ENCODE results near the gene MRPL52.
A peak's percentile ranks its signal among the peaks of the same experiment; 100 is the strongest.
"Not testable (repeated sequence)": the region's sequence is repeated elsewhere in the genome, so short reads cannot be mapped to it uniquely, and the experiment has no call there.

The MRPL52 gene

DNA sequence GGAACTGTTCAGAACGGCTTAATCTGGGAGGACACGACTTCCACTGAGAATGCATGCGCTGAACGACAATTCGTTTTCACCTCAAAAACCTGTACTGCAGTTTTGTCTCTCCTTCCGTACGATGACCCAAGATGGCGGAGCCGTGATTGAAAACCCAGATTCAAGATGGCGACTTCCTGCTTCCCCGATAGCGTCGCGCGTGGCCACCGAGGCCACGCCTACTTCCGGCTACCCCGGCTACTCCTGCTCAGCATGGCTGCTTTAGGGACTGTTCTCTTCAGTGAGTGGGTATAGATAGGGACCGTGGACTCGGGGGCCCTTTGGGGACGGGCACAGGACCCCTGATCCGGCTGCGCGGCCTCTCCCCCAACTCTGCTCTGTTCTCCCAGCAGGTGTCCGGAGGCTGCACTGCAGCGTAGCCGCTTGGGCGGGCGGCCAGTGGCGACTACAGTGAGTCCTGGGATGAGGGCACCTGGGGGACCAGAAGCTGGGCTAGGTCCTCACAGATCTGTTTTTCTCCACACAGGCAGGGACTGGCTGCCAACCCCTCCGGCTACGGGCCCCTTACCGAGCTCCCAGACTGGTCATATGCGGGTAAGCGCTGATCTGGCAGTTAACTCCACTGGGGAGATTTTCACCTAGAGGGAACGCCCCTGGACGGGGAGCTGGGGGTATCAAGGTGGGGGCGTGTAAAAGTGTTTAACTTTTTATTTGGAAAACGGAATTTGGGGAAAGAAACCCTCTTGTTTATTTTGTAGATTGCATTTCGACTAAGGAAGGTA lies at the start of gene MRPL52:
TSS of gene MRPL52 (plus strand) at position 227 of the 782 bp plus-strand sequence. CDS start at position 253, 26 bp downstream.
- peak; percentile 77 to 83 for DNase-seq (ENCODE audit: low read depth in 2 of 2)

DNA sequence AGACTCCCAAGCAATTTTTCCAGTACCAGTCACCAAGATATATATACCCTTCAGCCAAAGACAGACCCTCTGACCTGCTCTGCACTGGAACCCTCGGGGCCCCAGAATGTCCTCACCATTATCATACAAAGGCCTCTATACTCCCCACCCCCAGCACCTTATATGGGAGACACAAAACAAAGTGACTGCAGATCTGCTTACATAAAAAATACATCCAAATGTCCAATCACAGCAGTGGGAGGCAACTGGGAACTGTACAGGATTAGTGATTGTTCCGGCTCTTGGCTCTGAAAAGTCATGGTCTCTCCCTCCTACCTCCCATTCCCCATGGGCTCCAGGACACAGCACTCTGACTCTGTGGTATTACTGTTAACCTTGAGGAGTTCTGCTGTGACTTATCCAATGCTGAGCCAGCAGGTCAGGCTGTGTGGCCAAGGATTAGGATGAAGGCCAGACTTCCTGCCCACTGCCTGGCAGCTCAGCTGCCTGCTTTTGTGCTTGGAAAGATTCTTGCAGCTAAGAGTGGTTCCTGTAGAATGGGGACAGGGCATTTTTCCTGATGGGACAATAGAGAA lies 49.5 kb upstream of the MRPL52 start:
- DNase-seq (ENCODE audit: low read depth in 2 of 2): no peak

DNA sequence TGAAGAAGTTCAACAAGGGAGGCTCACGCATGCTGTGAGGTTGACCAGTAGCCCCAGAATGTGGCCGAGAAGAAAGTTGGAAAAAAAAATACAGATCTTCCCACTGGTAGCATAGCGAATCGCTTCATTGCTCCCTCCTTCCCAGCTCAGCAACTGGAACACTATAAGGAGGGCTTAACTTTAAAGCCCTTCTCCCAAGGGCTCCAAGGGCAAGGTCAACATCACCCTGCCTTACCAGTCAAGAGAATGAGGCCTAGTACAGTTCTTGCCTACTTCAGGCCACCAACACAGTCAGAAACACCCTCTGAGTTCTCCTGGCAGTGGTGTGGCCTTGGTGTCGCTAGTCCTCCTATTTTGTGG lies 48.8 kb upstream of the MRPL52 start:
- no peak for DNase-seq (ENCODE audit: low read depth in 2 of 2)

DNA sequence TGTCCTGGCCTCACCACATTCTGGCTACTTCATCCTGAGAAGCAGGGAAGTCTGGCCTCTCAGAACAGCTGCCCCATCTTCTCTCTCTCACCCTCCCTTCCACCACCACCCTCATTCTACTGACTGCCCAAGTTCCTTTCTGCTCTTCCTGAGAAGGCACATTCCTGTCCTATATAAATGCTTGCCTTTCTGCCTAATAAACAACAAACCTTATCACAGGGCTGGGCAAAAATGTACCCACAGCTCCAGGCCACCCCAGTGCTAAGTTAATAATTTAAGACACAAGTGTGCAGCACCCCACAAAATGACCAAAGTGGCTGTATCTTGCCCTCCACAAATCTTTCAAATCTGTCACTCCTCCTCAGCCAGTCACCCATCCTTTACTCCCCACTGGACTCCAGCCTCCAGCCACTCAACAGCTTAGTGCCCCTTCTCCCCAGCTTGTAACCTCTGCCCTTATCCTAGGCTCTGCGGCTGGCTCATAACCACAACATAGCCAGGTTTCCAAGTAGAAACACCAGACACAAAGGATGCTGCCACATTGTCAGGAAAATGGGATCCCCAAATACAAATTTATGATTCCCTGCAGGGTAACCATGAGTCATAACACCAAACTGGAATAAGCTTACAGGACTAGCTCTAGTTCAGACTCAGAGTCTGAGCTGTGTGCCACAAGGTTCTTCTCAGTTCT lies 48.2 kb upstream of the MRPL52 start:
- DNase-seq (ENCODE audit: low read depth in 2 of 2): no peak

DNA sequence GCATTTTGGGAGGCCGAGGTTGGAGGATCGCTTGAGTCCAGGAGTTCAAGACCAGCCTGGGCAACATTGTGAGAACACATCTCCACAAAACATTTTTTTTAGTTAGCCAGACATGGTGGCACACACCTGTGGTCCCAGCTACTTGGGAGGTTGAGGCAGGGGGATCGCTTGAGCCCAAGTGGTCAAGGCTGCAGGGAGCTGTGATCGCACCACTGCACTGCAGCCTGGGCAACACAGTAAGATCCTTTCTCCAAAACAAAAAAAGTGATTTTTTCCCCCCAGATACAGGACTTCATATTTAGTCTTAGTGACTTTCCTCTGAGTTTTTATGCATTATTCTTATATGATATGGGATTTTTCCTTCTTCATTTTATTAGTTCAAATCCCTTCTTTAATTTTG lies 43.0 kb upstream of the MRPL52 start:
- DNase-seq (ENCODE audit: low read depth in 2 of 2): no peak

DNA sequence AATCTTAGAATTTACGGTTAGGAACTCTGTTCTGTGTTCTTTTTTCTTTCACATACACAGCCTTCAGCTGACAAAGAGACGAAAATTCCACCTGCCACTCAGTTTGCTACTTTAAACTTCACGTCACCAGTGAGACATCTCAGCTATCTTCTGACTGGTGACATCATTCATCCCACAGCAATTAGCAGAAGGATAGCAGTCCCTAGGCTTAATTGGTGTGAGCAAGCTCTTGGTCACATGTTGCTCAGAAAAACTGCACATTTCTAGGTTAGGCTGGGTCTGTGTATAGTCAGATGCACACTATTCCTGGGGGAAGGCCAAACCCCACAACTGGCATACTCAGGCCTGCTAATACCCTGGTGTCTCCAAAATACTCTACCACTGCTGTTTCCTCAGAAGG lies 38.4 kb upstream of the MRPL52 start:
- DNase-seq (ENCODE audit: low read depth in 2 of 2): no peak

DNA sequence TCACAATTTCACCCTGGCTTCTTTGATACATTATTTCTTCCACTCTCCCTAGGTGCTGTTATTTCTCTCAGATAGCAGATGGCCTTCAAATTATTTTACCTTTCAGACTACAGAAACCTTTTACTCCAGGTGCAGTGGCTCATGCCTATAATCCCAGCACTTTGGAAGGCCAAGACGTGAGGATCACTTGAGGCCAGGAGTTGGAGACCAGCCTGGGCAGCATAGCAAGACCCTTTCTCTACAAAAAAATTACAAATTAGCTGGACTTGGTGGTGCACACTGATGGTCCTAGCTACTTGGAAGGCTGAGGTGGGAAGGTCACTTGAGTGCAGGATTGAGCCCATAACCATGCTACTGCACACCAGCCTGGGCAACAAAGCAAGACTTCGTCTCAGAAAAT lies 37.5 kb upstream of the MRPL52 start:
- DNase-seq (ENCODE audit: low read depth in 2 of 2): no peak

DNA sequence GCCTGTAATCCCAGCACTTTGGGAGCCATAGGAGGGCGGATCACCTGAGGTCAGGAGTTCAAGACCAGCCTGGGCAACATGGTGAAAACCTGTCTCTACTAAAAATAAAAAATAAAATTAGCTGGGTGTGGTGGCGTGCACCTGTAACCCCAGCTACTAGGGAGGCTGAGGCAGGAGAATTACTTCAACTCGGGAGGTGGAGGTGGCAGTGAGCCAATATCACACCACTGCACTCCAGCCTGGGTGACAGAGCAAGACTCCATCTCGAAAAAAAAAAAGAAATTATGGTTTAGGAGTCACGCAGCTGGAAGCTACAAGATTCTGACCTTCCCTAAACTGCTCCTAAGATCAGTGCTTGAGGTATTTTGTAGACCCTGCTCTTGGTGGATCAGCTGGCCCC lies 36.1 kb upstream of the MRPL52 start:
- not testable (repeated sequence) for DNase-seq (ENCODE audit: low read depth in 2 of 2)

DNA sequence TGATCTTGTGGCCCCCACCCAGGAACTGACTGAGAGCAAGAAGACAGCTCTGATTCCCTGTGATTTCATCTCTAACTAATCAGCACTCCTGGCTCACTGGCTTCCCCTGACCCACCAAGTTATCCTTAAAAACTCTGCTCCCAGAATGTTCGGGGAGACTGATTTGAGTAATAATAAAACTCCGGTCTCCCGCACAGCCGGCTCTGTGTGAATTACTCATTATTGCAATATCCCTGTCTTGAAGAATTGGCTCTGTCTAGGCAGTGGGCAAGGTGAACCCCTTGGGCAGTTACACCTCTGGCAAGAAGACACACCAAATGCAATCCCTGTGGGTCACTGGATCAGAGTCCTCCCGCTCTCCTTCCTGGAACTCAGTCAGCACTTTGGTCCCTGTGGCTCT lies 35.7 kb upstream of the MRPL52 start:
- DNase-seq (ENCODE audit: low read depth in 2 of 2): no peak

DNA sequence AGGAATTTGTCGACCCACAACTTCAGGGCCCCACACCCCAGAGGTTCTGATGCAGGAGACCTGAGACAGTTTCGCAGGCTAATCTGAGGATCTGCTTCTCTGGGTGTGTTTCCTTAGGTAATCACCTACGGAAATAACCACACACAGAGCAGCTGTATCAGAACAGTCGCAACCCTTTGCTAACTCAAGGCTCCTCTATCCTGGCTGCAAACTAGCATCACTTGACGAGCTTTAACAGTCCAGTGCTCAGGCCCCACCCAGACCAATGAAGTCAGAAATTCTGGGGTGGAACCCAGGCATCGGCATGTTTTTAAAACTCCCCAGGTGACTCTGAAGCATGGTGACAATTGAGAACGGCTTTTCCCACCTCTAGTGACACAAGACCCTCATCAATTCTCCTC lies 35.1 kb upstream of the MRPL52 start:
- DNase-seq (ENCODE audit: low read depth in 2 of 2): no peak

DNA sequence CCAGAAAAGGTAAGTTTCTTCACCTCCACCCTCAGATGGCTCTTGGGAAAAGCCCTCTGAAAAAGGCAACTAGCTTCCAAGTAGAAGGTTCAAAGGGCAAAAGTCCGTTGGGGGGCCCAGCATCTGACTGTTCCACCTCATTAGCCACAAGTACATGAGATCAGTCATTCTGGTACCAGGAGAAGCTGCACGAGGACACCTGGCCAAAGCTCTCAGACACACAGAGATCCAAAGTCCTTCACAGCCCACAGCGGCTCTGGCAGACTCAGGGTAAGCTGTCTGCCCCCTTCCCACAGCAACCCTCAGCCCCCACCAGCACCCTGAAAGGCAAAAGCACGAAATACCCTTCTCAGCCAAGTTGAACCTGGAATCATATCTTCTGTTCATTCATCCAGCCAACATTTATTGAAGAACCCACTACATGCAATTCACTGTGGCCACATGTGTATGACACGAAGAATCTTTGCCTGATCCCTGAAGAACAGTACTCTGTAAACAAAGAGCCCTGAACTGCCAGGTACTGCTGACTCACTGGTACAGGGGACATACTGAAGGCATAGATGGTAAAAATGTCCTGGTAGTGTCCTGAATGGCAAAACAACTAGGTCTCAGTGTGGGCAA lies 33.5 kb upstream of the MRPL52 start:
- DNase-seq (ENCODE audit: low read depth in 2 of 2): no peak

DNA sequence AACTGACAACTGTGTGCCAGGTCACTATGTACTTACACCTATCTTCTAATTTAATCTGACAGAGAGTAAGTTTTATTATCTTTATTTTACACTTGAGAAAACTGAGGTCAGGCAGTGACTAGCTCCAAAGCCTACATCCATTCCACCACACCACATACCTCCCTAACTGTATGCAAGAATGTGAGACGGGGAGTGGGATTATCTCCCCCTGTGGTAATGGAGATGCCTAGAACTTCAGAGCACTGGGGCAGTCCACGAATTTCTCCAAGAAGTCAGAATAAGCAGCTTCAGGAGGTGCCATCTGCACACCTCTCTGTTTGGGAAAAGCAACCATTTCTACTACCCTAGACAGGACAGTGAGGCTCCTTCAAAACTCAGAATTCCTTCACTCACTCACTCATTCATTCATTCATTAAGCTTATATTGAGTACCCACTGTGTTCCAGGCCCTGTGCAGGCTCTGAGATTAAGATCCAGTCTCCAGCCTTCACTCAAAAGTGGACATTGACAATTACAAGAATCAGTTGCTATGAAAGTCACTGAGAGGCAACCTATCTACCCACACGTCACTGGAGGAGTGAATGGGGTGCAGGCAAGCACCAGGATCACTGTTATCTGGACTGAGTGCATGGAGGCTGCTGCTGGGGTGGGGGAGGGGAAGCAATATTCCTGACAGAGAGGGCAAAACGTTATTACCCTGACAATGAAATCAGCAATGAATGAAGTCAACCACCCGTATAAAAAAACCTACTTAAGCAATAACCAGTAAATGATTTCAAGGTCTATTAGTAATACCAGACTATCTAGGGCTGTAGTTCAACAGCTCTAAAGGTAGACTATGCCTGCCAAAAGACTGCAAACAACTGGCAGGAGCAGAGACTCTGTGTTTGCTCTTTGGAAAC lies 32.4 kb upstream of the MRPL52 start:
- no peak for DNase-seq (ENCODE audit: low read depth in 2 of 2)

DNA sequence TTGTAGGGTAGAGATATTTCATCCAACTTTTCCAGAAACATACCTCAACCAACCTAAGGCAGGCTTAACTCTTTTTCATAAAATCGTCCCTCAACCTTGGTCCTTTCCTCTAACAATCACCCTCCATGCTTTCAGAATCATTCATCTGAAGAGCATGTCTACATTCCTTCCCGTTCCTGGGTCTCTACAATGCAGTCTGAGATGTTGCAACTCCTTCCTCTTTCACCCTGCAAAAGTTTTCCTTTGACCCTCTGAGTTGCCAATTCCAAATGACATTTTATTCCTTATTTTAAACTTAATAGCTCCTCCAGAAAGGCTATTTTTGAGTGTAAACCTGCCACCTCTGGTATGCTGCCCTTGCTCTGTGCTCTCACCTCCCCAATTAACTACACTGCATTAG lies 31.2 kb upstream of the MRPL52 start:
- no peak for DNase-seq (ENCODE audit: low read depth in 2 of 2)

DNA sequence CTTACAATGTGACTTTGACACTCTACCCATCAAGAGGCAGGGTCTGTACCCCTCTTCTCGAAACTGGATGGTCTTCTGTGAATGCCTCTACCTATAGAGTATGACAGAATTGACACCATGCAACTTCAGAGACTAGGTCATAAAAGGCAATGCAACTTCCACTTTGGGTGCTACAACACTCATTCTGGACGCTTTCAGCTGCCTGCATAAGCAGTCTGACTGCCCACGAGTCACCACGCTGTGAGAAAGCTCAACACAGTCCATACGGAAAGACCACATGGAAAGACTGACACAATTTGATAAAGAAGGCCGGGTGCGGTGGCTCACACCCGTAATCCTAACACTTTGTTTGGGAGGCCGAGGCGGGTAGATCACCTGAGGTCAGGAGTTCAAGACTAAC lies 29.3 kb upstream of the MRPL52 start:
- DNase-seq (ENCODE audit: low read depth in 2 of 2): no peak

DNA sequence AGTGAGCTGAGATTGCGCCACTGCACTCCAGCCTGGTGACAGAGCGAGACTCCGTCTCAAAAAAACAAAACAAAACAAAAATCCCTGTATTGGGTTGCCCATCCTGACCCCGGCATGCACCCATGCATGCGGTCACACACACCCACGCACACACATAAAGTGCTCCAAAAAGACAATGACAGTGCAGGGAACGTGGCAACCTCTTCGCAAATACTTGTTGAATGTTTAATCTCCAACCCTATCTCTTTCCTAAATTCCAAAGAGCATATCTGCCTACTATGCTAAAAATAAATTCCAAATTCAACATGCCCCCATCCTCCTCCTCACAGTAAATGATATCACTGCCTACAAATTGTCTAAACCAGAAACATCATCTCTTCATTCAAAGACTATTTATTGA lies 28.0 kb upstream of the MRPL52 start:
- no peak for DNase-seq (ENCODE audit: low read depth in 2 of 2)

DNA sequence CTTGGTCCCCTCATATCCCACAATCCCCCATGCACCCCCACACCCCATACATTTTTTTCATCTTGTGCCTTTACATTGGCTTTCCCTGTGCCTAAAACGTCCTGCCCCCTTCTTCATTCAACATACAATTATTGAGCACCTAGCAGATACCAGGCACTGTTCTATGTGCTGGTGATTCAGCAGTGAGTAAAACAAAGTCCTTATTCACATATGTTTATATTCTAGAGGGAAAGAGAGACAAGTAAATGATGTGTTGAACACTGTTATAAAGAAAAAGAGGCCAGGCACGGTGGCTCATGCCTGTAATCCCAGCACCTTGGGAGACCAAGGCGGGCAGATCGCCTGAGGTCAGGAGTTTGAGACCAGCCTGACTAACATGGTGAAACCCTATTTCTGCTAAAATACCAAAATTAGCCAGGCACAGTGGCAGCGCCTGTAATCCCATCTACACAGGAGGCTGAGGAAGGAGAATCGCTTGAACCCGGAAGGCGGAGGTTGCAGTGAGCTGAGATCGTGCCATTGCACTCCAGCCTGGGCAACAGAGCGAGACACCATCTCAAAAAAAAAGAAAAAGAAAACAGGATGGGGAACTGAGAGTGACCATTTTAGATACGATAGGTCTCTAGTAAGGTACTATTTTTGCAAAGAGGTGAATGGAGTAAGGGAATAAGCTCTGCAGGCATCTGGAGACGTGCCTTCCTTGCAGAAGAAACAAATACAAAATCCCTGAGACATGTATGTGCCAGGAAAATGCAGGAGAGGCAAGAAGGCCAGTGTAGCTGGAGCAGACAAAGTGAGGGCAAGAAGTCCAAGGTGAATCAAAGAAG lies 26.6 kb upstream of the MRPL52 start:
- DNase-seq (ENCODE audit: low read depth in 2 of 2): no peak

DNA sequence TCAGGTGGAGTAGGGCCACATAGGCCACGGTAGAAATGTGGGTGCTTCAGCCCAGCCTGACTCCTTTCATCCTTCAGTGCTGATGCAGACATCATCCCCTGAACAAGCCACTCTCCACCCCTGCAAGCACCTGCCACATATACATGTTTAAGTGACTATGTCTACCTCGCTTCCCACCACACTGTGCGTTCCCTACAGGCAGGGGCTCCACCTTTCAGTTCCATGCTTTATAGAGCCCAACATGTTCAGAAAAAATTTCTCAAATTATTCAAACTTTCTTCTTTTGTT lies 26.1 kb upstream of the MRPL52 start:
- DNase-seq (ENCODE audit: low read depth in 2 of 2): no peak

DNA sequence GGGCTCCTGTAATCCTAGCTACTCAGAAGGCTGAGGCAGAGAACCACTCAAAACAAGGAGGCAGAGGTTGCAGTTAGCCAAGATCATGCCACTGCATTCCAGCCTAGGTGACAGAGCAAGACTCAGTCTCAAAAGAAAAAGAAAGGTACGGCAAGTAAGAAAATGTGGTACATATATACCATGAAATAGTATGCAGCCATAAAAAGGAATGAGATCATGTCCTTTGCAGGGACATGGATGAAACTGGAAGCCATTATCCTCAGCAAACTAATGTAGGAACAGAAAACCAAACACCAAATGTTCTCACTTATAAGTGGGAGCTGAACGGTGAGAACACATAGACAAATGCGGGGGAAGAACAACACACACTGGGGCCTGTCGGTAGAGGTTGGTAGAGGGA lies 24.5 kb upstream of the MRPL52 start:
- not testable (repeated sequence) for DNase-seq (ENCODE audit: low read depth in 2 of 2)

DNA sequence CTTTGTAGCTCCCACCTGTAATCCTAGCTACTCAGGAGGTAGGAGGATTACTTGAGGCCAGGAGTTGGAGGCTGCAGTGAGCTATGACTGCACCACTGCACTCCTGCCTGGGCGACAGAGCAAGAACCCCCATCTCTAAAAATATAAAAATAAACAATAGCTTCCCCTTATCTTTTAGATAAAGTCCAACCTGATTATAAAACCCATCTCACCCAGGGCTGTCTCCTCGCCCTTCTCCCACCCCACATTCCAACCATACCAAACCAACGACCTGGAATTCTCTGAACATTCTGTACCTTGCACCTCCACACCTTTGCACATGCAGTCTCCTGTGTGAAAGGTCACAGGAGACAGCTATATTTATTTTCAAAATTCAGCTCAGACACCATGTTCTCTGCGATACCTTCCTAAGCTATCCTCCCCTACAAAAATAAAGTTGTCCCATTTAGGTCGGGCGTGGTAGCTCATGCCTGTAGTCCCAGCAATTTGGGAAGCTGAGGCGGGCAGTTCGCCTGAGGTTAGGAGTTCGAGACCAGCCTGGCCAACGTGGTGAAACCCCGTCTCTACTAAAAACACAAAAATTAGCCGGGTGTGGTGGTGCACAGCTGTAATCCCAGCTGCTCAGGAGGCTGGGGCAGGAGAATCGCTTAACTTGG lies 22.1 kb upstream of the MRPL52 start:
- DNase-seq (ENCODE audit: low read depth in 2 of 2): no peak

DNA sequence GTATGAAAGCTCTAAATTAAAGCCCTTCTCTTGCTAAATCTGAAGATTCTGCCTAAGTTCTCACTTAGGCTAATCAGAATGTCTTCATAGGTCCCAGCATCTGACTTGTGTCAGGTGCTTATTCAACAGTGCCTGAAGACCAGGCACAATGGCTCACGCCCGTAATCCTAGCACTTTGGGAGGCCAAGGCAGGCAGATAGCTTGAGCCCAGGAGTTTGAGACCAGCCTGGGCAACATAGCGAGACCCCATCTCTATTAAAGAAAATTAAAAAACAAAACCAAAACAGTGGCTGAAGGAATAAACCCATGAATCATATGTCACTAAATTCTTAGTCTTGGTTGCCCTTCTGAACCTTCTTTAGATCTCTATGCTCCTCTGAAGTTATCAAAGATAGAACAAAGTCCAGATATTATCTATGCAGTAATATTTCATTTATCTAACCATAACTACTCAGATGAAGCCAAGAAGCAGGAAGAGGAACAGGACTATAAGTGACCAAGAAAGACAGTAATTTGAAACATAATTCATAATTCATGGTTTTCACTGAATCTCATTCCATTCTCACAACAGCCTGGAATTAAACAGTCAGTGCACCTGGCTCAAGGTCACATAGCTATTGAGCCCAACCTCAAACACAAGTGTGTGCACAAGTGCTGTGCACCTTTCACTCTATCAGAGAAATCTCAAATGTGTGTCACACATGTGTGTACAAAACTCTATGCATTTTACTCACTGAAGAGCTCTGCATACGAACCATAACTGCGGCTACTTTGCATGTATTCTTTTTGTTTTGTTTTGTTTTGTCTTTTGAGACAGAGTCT lies 21.1 kb upstream of the MRPL52 start:
- no peak for DNase-seq (ENCODE audit: low read depth in 2 of 2)

All from stimulated activated CD8-positive, alpha-beta memory T cell treated with anti-CD3 and anti-CD28 coated beads, Interleukin-2, amount 100 ng/mL, for 1 hour (primary cell).